ENCODE measurements around the gene ACTR3C.
"Not testable (repeated sequence)": the region's sequence is repeated elsewhere in the genome, so short reads cannot be mapped to it uniquely, and the experiment has no call there.

DNA sequence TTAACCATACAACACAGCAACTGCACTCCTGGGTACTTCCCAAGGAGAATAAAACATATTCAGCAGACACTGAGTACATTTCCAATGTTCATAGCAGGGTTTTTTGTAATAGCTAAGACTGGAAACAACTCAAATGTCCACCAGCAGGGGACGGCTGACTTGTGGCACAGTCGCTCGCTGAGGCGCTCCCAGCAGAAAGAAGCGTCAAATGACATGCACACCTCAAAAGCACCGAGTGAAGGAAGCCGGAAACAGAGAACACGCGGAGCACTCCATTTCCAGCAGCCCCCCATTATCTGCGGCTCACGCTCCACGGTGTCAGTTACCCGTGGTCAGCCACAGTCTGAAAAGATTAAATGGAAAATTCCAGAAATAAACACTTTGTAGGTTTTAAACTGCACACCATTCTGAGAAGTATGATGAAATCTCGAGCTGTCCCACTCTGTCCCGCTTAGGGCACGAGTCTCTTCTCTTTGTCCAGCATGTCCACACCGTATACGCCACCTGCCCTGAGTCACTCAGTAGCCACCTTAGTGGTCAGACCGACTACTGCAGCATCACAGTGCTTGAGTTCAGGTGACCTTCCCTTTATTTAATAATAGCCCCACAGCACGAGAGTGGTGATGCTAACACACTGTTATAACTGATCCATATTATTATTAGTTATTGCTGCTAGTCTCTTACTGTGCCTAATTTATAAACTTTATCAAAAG, 56.2 kb downstream of the ACTR3C start:
- TF ChIP-seq ARNT (IDR thresholded peaks at IDR 0.05); FOXA1 (IDR thresholded peaks at IDR 0.05); SP1 (IDR thresholded peaks at IDR 0.05); BHLHE40 (IDR thresholded peaks at IDR 0.05; ENCODE audit: borderline replicate concordance); FOXM1 (IDR thresholded peaks at IDR 0.05; ENCODE audit: borderline replicate concordance); SUZ12 (IDR thresholded peaks at IDR 0.05); LEF1 (IDR thresholded peaks at IDR 0.05; ENCODE audit: borderline replicate concordance); TARDBP (IDR thresholded peaks at IDR 0.05): not testable (repeated sequence)
- TF ChIP-seq, protein P1, sequence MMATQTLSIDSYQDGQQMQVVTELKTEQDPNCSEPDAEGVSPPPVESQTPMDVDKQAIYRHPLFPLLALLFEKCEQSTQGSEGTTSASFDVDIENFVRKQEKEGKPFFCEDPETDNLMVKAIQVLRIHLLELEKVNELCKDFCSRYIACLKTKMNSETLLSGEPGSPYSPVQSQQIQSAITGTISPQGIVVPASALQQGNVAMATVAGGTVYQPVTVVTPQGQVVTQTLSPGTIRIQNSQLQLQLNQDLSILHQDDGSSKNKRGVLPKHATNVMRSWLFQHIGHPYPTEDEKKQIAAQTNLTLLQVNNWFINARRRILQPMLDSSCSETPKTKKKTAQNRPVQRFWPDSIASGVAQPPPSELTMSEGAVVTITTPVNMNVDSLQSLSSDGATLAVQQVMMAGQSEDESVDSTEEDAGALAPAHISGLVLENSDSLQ (IDR thresholded peaks at IDR 0.05) = not testable (repeated sequence)
